8988T (cell line): ENCODE results near the gene CCDC88B.
A peak's percentile ranks its signal among the peaks of the same experiment; 100 is the strongest.

Experiments used
- DNase-seq: peaks from one replicate; pipeline ENCODE4 v3.0.0; 2011

CCDC88B gene

DNA sequence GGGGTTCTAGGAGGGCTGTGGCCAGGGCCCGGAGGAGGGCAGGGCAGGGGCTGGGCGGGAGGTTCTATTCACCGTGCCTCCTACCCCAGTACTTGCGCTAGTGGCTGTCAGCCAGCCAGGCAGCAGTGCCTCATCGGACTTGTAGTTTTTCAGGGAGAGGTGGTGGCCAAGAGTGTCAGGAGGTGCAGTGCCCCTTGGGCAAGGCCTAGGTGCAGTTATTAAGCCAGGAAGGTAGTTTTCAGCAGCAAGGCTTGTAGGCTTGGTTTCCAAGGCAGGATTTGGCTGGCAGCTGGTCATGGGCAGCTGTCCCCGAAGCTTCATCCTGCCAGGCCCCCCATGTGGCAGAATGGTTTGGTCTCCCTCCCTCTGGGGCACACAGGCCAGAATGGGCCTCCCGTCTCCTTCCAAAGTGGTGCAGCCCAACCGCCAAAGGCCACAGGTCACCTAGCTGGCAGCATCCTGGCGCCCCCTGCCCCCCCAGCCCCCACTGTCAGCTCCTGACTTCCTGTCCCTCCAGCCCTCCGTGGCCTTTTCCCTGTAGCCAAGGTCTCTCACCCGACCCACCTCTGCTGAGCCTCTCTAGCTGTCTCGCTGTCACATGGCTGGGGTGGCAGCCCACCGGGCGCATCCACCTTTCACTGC, 8.5 kb downstream of the CCDC88B start:
- DNase-seq = peak; percentile 44

DNA sequence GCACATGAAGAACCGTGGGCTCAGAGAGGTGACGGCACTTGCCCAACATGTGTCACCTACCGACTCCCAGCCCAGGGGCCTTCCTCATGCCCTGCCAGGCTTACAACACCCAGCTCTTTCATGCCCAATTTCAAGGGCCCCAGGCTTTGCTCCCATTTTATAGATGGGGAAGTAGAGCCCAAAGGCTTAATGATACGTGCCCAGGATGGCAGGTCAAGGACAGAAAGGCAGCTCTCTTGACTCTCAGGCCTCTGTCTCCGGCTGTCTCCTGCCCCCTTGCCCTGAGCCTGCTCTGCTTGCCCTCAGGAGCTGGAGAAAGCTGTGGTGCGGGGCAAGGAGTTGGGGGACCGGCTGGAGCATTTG, 9.0 kb downstream of the CCDC88B start:
- no peak for DNase-seq

DNA sequence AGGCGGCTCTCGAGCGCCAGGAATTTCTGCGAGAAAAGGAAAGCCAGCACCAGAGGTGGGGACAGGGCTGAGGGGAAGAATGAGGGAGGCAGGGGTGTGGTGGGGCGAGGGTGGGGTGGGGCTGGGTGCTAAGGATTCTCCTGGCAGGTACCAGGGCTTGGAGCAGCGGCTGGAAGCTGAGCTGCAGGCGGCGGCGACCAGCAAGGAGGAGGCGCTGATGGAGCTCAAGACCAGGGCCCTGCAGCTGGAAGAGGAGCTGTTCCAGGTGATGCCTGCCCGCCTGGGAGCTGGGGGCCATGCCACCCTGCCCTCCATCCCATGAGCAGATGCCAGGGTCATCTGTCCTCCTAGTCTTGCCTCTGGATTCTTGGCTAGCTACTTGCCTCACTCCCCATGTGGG, 9.4 kb downstream of the CCDC88B start:
- DNase-seq = peak; percentile 29

DNA sequence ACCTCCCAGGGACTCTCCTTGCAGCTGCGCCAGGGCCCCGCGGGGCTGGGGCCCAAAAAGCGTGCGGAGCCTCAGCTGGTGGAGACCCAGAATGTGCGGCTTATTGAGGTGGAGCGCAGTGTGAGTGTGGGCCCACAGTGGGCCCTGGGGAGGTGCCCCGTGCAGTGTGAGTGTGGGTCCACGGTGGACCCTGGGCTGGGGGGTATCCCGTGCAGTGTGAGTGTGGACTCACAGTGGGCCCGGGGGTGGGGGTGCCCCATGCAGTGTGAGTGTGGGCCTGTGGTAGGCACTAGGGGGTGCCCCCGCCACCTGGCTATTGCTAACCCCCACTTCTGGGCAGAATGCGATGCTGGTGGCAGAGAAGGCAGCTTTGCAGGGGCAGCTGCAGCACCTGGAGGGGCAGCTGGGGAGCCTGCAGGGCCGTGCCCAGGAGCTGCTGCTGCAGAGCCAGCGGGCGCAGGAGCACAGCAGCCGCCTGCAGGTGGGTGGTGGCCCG, 11.2 kb downstream of the CCDC88B start:
- DNase-seq = no peak

DNA sequence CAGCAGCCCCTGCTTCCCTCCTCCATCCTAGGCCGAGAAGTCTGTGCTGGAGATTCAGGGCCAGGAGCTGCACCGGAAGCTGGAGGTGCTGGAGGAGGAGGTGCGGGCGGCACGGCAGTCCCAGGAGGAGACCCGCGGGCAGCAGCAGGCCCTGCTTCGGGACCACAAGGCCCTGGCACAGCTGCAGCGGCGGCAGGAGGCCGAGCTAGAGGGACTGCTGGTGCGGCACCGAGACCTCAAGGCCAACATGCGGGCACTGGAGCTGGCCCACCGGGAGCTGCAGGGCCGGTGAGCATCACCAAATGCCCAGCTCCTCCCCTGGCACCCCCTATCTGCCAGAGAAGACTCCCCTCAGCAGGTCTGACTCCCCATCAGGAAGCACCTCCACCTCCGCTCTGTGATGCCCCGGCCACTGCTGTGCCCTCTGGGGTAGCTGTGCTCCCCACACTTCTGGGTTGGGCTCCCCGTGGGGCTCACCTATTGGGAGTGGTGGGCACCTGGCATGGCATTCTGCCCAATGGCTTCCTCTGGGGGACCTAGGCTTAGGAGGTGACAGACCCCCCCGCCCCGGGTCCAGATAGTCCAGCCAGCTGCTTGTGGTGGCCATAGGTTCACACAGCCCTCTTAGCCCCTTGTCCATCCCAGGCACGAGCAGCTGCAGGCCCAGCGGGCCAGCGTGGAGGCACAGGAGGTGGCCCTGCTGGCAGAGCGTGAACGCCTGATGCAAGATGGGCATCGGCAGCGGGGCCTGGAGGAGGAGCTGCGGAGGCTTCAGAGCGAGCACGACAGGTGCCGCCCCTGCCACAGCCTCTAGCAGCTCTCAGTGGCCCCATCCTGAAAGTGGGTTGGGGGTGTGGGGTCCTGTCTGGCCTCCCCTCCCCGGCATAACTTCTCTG, 12.3 kb downstream of the CCDC88B start:
- DNase-seq = peak; percentile 28

DNA sequence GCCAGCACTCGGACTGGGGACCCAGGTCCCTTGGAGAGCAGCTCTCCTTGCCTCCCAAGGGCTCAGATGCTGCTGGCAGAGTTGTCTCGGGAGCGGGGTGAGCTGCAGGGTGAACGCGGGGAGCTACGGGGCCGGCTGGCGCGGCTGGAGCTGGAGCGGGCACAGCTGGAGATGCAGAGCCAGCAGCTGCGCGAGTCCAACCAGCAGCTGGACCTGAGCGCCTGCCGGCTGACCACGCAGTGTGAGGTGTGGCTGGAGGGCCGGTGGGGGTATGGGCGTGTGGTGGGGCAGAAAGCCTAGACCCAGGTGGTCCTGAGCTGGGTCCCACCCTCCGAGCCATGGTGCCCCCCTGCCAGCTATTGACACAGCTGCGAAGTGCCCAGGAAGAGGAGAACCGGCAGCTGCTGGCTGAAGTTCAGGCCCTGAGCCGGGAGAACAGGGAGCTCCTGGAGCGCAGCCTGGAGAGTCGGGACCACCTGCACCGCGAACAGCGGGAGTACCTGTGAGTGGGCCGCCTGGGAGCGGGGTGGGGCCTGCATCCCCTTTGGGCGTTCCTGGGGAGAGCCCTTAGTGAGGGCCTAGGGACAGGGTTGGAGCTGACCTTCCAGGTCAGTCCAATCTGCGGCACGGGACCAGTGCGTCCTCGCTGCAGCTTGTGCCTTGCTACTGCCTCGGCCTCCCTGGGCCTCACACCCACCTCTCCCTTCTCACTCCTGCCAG, 13.2 kb downstream of the CCDC88B start:
- peak; percentile 26 for DNase-seq

DNA sequence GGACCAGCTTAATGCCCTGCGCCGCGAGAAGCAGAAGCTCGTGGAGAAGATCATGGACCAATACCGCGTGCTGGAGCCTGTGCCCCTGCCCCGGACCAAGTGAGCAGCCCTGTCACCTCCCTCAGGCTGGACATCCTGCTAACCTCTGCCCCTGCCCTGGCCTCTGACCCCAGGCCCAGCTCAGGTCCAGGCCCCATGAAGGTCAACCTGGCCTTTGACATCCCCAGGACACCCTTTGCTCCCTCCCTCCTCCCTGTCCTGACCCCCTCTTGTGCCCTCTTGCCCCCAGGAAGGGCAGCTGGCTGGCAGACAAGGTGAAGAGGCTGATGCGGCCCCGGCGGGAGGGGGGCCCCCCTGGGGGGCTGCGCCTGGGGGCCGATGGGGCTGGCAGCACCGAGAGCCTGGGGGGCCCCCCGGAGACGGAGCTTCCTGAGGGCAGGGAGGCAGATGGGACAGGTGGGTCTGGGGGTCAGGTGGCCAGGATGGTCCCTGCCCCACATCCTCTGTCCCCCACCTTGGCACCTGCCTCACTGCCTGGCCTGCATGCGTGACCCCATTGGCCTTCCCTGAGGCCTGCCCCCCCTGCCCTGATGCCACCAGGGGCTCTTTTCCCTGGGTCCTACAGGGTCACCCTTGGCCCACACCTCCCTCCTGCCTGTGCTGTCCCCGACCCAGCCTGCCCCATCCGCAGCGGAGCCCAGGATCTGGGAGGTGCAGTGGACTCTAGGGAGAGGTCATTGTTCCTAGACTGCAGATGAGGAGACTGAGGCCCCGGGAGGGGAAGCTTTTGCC, 13.9 kb downstream of the CCDC88B start:
- peak; percentile 45 for DNase-seq

DNA sequence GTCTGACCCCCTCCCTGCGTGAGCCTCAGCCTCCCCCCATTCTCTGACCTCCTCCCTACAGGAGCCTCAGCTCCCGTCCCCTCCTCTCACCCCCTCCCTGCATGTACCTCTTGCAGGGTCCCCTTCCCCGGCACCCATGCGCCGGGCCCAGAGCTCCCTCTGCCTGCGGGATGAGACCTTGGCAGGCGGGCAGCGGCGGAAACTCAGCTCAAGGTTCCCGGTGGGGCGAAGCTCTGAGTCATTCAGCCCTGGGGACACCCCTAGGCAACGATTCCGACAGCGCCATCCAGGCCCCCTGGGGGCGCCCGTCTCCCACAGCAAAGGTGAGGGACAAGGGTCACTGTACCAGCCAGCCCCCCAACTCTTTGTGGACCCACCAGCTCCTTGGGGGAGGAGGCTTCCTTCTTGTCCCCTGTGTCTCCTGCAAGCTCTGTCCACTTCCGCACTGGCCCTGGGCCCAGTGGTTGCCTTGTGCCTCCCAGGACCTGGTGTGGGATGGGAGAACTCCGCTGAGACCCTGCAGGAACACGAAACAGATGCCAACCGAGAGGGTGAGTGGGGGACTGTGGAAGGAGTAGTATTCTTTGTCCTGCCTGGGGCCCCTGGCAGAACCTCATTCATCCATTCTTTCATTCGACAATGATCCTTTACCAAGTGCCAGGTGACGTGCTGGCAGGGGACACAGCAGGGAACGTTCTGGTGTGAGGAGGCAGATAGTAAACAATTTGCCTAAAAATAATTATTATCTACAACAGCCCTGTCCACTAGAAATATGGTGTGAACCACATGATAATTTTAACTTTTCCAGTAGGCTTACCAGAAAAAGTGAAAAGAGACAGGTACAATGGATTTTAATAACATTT, 15.3 kb downstream of the CCDC88B start:
- peak; percentile 99 for DNase-seq

DNA sequence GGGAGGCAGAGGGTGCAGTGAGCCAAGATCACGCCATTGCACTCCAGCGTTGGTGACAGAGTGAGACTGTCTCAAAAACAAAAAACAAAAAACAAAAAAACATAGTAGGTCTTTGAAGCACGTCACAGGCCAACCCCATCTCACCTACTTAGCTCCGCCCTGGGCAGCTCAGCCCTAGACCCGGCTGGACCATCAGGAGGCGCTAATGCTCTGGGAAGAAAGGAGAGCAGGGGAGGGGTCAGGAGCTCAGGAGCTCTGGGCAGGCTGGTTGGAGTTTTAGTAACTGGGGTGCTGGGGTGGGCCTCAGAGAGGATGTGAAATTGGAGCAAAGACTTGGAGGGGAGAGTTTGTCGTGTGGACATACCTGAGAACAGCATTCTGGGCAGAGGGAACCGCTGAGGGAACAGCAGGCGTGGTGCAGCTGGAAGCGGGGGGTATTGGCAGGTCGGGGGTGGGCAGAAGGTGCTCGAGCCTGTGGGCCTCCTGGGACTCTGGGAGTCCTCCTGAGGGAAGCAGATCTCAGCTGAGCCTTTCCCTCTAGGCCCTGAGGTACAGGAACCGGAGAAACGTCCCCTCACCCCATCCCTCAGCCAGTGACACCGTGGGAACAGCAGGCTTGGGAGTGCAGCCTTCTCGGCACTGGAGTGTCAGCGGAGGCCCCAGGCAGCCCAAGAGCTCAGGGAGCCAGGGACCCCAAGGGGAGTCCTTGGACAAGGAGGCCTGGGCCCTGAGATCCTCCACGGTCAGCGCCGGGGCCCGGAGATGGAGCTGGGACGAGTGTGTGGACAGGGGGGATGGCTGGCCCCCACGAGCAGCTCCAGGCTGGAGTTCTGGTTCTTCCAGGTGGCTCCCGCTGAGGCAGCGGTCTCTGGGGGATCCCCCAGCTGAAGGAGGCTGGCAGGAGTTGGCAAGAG, 16.8 kb downstream of the CCDC88B start:
- peak; percentile 98 for DNase-seq

DNA sequence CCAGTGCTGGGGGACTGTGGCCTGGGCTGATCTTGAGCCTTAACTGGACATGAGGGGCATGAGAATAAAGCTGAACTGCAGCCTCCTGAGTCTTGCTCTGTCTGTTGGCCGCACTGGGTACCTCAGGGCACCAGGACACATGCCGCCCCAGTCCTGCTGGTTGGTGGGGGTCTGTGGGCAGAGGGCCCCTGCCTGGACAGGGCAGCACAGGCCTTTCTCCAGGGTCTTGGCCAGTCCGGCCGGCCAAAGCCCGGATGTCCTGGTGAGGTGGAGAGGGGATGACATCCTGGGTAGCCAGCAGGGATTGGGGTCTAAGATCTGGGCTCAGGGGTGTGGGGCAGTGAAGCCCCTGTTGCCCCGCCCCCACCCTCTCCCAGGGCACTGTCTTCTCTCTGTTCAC, 17.4 kb downstream of the CCDC88B start:
- DNase-seq = no peak

DNA sequence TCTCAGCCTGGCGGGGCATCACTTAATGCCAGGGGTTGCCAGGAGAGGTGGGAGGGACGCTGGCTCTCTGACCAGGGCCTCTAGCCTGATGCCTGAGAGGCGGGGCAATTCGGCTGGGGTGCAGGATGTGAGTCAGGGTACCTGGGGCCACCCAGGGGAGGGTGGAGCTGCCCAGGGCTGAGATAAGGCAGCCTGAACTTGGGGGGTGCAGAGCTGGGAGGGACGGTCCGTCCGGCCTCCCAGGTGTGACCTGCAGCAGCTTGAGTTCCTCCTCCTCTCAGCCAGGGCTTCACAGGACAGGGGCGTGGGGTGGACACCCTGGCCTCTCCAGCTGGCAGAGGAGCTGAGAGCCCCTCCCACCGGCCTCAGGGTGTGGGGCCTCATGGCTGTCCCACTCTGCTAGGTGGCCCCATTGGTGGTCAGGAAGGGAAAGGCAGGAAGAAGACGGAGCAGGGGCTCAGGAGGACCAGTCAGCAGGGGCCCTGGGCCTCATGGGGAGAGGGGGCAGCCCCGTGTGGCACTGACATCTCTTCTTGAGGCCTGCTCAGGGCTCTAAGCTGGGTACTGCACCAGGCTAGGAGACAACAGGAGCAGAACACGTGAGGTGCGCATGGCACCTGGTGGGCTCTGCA, 18.0 kb downstream of the CCDC88B start:
- DNase-seq = peak; percentile 96

DNA sequence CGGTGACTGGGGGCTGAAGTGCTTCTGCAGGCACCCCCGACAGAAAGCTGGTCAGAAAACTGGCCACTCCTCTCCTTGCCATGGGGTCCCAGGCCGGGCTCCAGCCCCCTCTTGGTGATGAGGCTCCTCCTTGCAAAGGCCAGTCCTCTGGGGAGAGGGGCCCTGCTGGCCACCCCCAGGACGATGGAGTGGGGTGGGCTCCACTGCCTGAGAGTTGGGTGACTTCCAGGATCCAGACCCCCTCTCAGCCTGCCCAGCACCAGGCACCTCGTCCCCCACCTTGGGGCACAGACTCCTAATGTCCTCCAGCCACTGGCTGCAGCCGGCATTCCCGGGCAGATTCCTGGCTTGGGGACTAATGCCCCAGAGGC, 18.5 kb downstream of the CCDC88B start:
- no peak for DNase-seq

DNA sequence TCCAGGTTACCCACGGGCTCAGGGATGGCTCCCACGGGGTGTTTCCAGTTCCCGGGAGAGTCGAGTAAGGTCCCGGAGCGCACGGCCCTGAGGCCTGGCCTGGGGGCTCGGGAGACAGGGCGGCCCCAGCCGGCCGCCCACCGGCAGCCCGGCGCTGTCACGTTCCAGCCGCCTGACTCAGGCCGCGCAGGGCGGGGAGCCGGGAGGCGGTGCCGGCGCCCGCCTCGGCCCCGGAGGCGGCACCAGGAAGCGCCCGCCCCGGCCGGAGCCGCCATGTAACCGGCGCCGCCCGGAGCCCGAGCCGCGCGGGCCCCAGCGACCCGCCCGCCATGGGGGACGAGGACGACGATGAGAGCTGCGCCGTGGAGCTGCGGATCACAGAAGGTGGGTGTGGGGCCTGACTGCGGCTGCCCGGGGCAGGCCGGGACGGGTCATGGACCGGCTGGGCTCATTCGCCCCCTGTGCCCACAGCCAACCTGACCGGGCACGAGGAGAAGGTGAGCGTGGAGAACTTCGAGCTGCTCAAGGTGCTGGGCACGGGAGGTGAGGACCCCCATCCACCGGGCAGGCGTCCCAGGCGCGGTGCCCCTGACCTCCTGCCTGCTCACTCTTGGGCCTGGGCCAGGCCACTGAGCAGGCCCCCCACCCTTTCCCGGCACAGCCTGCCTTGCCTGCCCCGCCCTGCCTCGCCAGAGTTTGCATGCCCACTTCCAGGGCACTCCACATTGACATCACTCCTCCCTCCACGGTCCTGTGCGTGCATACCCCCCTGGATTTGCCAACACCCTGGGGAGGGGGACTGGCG, 19.1 kb downstream of the CCDC88B start, which contains the start of gene RPS6KA4:
Gene RPS6KA4 (plus strand): TSS at position 256 of the 805 bp plus-strand sequence. CDS start 74 bp downstream, at position 330.
- DNase-seq = peak; percentile 97

DNA sequence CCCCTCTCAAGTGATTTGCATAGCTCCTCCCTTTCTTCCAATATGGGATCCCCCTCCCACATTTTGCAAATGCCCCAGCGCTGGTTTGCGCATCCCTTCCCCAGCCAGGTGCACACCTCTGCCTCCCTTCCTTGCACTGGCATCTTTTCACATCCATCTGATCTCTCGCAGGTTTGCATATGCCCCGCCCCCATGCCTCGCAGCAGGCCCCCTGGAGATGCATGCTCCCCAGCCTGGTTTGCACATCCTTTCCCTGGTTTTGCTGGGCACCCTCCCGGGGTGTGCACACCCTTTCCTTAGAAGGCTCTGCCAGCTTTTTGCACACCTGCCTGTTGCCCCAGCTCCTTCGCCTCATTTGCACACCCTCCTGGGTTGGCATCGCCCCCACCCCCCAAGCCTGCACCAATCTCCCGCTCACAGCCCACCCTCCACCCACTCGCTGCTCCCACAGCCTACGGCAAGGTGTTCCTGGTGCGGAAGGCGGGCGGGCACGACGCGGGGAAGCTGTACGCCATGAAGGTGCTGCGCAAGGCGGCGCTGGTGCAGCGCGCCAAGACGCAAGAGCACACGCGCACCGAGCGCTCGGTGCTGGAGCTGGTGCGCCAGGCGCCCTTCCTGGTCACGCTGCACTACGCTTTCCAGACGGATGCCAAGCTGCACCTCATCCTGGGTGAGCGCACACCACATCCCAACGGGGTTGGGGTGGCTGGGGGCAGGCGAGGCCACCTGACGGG, 19.9 kb downstream of the CCDC88B start:
- peak; percentile 61 for DNase-seq

DNA sequence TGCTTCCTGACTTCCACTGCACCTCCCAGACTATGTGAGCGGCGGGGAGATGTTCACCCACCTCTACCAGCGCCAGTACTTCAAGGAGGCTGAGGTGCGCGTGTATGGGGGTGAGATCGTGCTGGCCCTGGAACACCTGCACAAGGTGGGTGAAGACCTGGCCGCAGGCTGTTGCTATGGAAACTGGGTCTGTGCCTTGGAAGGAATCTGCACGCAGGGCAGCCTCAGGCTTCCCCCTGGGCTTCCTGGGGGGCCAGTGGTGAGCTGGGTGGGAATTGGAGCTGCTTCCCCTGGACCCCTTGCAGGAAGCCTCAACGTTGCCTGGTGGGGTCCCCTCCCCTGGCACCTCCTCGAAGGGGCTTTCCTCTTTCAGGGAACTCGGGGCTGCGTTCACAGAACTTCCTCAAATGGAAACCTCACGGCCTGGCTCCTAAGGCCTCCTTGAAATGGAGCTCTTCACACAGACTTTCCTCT, 20.5 kb downstream of the CCDC88B start:
- peak; percentile 29 for DNase-seq

DNA sequence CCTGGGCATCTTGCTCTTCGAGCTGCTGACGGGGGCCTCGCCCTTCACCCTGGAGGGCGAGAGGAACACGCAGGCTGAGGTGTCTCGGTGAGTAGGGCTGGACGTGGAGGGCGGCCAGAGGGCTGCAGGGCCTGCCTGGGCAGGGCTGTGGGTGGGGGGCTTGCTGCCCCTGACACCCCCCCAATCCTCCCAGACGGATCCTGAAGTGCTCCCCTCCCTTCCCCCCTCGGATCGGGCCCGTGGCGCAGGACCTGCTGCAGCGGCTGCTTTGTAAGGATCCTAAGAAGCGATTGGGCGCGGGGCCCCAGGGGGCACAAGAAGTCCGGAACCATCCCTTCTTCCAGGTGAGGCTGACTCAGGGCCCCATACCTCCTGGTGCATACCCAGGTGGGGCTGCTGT, 21.7 kb downstream of the CCDC88B start:
- no peak for DNase-seq

DNA sequence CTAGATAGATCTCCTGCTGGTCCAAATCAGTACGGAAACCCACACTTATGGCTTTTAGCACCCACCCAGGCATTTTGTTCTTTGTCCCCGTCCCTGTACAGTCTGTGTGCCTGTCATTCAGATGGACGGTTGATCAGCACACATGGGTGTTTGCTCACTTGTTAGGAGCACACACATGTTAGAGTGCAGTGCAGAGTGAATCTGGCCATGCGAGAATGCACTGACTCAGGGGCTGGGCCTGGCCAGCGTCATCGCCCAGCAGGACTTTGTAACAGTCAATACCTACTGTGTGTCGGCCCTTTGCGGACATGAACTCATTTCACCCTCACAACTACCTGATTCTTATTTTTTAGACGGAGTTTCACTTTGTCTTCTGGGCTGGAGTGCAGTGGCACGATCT, 22.3 kb downstream of the CCDC88B start:
- DNase-seq = no peak

DNA sequence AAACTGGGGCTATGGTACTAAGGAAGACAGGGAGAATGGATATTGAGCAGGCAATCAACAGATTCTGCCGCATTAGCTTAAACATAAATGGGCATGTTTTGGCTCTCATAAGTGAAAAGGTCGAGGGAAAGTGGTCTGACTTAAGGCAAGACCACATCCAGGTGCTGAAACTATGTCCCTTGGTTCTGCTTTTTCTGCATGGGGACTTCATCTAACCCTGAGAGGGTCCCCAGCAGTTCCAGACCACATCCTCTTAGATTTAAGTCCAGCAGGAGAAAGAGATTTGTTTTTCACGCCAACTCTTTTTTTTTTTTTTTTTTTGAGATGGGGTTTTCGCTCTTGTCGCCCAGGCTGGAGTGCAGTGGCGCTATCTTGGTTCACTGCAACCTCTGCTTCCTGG, 24.4 kb downstream of the CCDC88B start:
- DNase-seq = no peak
